H1 (cell line): ENCODE data around the gene INPP5A. TPM values are rescaled to one million over a fixed set of nuclear protein-coding genes. Genes with fewer than 3 reads are reported as not detected.
A peak's percentile ranks its signal among the peaks of the same experiment; 100 is the strongest.

ENCODE experiments used
- CTCF ChIA-PET: fragments of 300-600 bp; sonication (Branson Sonifier 250); formaldehyde crosslinking; loops from one replicate; lab custom pipeline; 2021; ENCODE audit not compliant: partially characterized antibody; lab: Charles Lee
- POLR2A ChIA-PET: fragments of 300-600 bp; sonication (Branson Sonifier 250); formaldehyde crosslinking; loops from one replicate; lab custom pipeline; 2021; ENCODE audit warnings: inconsistent platforms; ENCODE audit not compliant: partially characterized antibody; lab: Charles Lee
- DNase-seq, 2 experiments: peaks; one replicate each; pipeline versions ENCODE4 v3.0.0 to v3.0.0-alpha.2; 2010 to 2022; ENCODE audit warnings: low spot score in 2 of 2, low read depth in 1 of 2, mixed read lengths in 1 of 2
- FAIRE-seq: peaks from 2 replicates; lab custom pipeline; 2011; peaks lifted over from hg19 to GRCh38; lab: Jason Lieb, UNC
- H2AFZ ChIP-seq: 2 replicates; pipeline ENCODE4 v1.8.1; 2012; ENCODE audit warnings: low read length, inconsistent platforms
- H2AK5ac ChIP-seq: 2 replicates; pipeline ENCODE4 v1.6.1; 2013; ENCODE audit warnings: low read depth, low read length
- H2BK120ac ChIP-seq: replicated peaks from 2 replicates; pipeline ENCODE3; 2013; ENCODE audit warnings: low read depth, low read length, inconsistent platforms
- H2BK12ac ChIP-seq: 2 replicates; pipeline ENCODE4 v1.6.1; 2013; ENCODE audit warnings: low read depth, low read length
- H2BK15ac ChIP-seq: 2 replicates; pipeline ENCODE4 v1.6.1; 2013; ENCODE audit warnings: low read length
- H2BK20ac ChIP-seq: 2 replicates; pipeline ENCODE4 v1.6.1; 2013; ENCODE audit warnings: low read length
- H2BK5ac ChIP-seq: 2 replicates; pipeline ENCODE4 v1.6.1; 2013; ENCODE audit warnings: low read depth, low read length
- H3K14ac ChIP-seq: 2 replicates; pipeline ENCODE4 v1.6.1; 2013; ENCODE audit warnings: inconsistent platforms; ENCODE audit not compliant: insufficient read length
- H3K18ac ChIP-seq: 2 replicates; pipeline ENCODE4 v1.6.1; 2013; ENCODE audit warnings: low read length; ENCODE audit errors: extremely low read depth
- H3K23ac ChIP-seq: 2 replicates; pipeline ENCODE4 v1.6.1; 2013; ENCODE audit warnings: inconsistent platforms; ENCODE audit not compliant: insufficient read length
- H3K23me2 ChIP-seq: 2 replicates; pipeline ENCODE4 v1.6.1; 2013; ENCODE audit warnings: low read depth, low read length
- H3K27ac ChIP-seq: 2 replicates; pipeline ENCODE4 v1.6.1; 2011; ENCODE audit warnings: low read depth, low read length, inconsistent platforms
- H3K27me3 ChIP-seq, 4 experiments: replicated peaks in 1 of 4; 1 replicate in 1 of 4; 2 replicates in 3 of 4; pipeline versions ENCODE4 v1.6.1 to v1.8.1; 2011 to 2013; ENCODE audit warnings: low read length in 3 of 4, mild to moderate bottlenecking in 3 of 4, inconsistent platforms in 2 of 4, mixed read lengths in 2 of 4, moderate library complexity in 1 of 4; ENCODE audit not compliant: control insufficient read depth in 3 of 4, insufficient read depth in 3 of 4; ENCODE audit errors: extremely low read depth in 1 of 4
- H3K36me3 ChIP-seq, 4 experiments: 2 replicates each; pipeline versions ENCODE4 v1.6.1 to v1.8.1; 2011 to 2013; ENCODE audit warnings: mild to moderate bottlenecking in 4 of 4, low read length in 3 of 4, moderate library complexity in 2 of 4, control low read depth in 1 of 4, inconsistent platforms in 1 of 4; ENCODE audit not compliant: insufficient read depth in 4 of 4, control insufficient read depth in 2 of 4
- H3K4ac ChIP-seq: replicated peaks from 2 replicates; pipeline ENCODE3; 2013; ENCODE audit warnings: low read length, low read depth, mixed read lengths, inconsistent platforms; ENCODE audit not compliant: insufficient read length
- H3K4me1 ChIP-seq, 4 experiments: replicated peaks in 1 of 4; 1 replicate in 1 of 4; 2 replicates in 3 of 4; pipeline versions ENCODE4 v1.6.1 to v1.8.1; 2011 to 2013; ENCODE audit warnings: low read length in 3 of 4, inconsistent platforms in 2 of 4, mixed read lengths in 1 of 4; ENCODE audit not compliant: insufficient read depth in 4 of 4, control insufficient read depth in 3 of 4
- H3K4me2 ChIP-seq, 2 experiments: 2 replicates each; pipeline versions ENCODE4 v1.6.1 to v1.8.1; 2011 to 2013; ENCODE audit warnings: low read depth in 2 of 2, low read length in 2 of 2, control low read depth in 1 of 2, inconsistent platforms in 1 of 2, mild to moderate bottlenecking in 1 of 2; ENCODE audit not compliant: insufficient read depth in 1 of 2
- H3K4me3 ChIP-seq, 4 experiments: fragments of 200-600, 300-600 bp in 1 of 4; sonication (generic), shearing (Covaris generic), sonication (Bioruptor Twin) in 1 of 4; 2 replicates each; pipeline versions ENCODE4 v1.5.1 to v1.8.1; 2011 to 2016; ENCODE audit warnings: low read length in 4 of 4, low read depth in 3 of 4, control low read depth in 2 of 4, inconsistent platforms in 2 of 4, mild to moderate bottlenecking in 2 of 4, mixed read lengths in 1 of 4, moderate library complexity in 1 of 4; ENCODE audit not compliant: insufficient read depth in 2 of 4; ENCODE audit errors: extremely low read depth in 1 of 4
- H3K56ac ChIP-seq: replicated peaks from 2 replicates; pipeline ENCODE3; 2013; ENCODE audit warnings: low read depth, mild to moderate bottlenecking, mixed read lengths, low read length, inconsistent platforms; ENCODE audit not compliant: insufficient read length
- H3K79me1 ChIP-seq: 2 replicates; pipeline ENCODE4 v1.6.1; 2013; ENCODE audit warnings: low read depth, low read length, control low read depth
- H3K79me2 ChIP-seq, 2 experiments: 2 replicates each; pipeline versions ENCODE4 v1.6.1 to v1.8.1; 2012 to 2013; ENCODE audit warnings: low read length in 2 of 2, mild to moderate bottlenecking in 2 of 2, inconsistent platforms in 1 of 2; ENCODE audit not compliant: insufficient read depth in 2 of 2, control insufficient read depth in 1 of 2
- H3K9ac ChIP-seq, 4 experiments: replicated peaks in 1 of 4; 1 replicate in 1 of 4; 2 replicates in 3 of 4; pipeline versions ENCODE4 v1.6.1 to v1.8.1; 2011 to 2013; ENCODE audit warnings: low read depth in 3 of 4, low read length in 3 of 4, control low read depth in 2 of 4, mild to moderate bottlenecking in 2 of 4, moderate library complexity in 2 of 4, inconsistent platforms in 1 of 4; ENCODE audit errors: extremely low read depth in 1 of 4
- H3K9me3 ChIP-seq, 2 experiments: 2 replicates each; pipeline versions ENCODE4 v1.6.1 to v1.8.1; 2012 to 2013; ENCODE audit warnings: mild to moderate bottlenecking in 2 of 2, moderate library complexity in 2 of 2, control low read depth in 1 of 2, inconsistent platforms in 1 of 2, low read depth in 1 of 2, low read length in 1 of 2, mixed read lengths in 1 of 2; ENCODE audit not compliant: insufficient read depth in 2 of 2
- H4K20me1 ChIP-seq, 2 experiments: replicated peaks in 1 of 2; 2 replicates each; pipeline versions ENCODE3 to v1.8.1; 2011 to 2013; ENCODE audit warnings: inconsistent platforms in 2 of 2, low read length in 2 of 2, mild to moderate bottlenecking in 1 of 2; ENCODE audit not compliant: insufficient read depth in 2 of 2, control insufficient read depth in 1 of 2
- H4K5ac ChIP-seq: 2 replicates; pipeline ENCODE4 v1.6.1; 2013; ENCODE audit warnings: low read length, low read depth, mixed read lengths, inconsistent platforms; ENCODE audit not compliant: insufficient read length
- H4K8ac ChIP-seq: 2 replicates; pipeline ENCODE4 v1.8.0; 2013; ENCODE audit warnings: mild to moderate bottlenecking, moderate library complexity, low read length, inconsistent platforms; ENCODE audit not compliant: insufficient read depth; ENCODE audit errors: extremely low read depth
- H4K91ac ChIP-seq: replicated peaks from 2 replicates; pipeline ENCODE3; 2013; ENCODE audit warnings: low read length, mixed read lengths, inconsistent platforms; ENCODE audit not compliant: insufficient read length
- BACH1 ChIP-seq: IDR thresholded peaks from 2 replicates; pipeline ENCODE4 v1.6.1; 2012; ENCODE audit warnings: low read length, improper control_type of control experiment
- CEBPB ChIP-seq: IDR thresholded peaks from 2 replicates; pipeline ENCODE4 v1.6.1; 2012; ENCODE audit warnings: low read depth, low read length
- HDAC2 ChIP-seq, 2 experiments: fragments of 300-600 bp in 1 of 2; sonication (generic) in 1 of 2; IDR thresholded peaks; 2 replicates each; pipeline ENCODE4 v1.6.1; 2011 to 2012; ENCODE audit warnings: low read depth in 2 of 2, low read length in 2 of 2, mild to moderate bottlenecking in 2 of 2, moderate library complexity in 2 of 2, borderline replicate concordance in 1 of 2, inconsistent platforms in 1 of 2
- JUND ChIP-seq: IDR thresholded peaks from 2 replicates; pipeline ENCODE4 v1.6.1; 2011; ENCODE audit warnings: mild to moderate bottlenecking, improper control_type of control experiment, low read length
- KDM4A ChIP-seq: IDR thresholded peaks from one replicate; pipeline ENCODE4 v1.7.1; 2012; ENCODE audit warnings: low read depth, mild to moderate bottlenecking, moderate library complexity, low read length, inconsistent platforms; ENCODE audit not compliant: severe bottlenecking
- MAFK ChIP-seq: IDR thresholded peaks from 2 replicates; pipeline ENCODE4 v1.6.1; 2012; ENCODE audit warnings: low read depth, mild to moderate bottlenecking, improper control_type of control experiment, low read length
- NRF1 ChIP-seq: IDR thresholded peaks from 2 replicates; pipeline ENCODE4 v1.6.1; 2011; ENCODE audit warnings: mild to moderate bottlenecking, low read depth, low read length, improper control_type of control experiment
- PHF8 ChIP-seq: fragments of 200-600 bp; sonication (generic); conservative IDR thresholded peaks from 2 replicates; pipeline ENCODE4 v1.7.1; 2012; ENCODE audit warnings: low read depth, mild to moderate bottlenecking, inconsistent platforms, low read length, moderate library complexity
- RBBP5 ChIP-seq: IDR thresholded peaks from 2 replicates; pipeline ENCODE4 v1.7.1; 2012; ENCODE audit warnings: low read depth, mild to moderate bottlenecking, inconsistent platforms, low read length, moderate library complexity, borderline replicate concordance
- RXRA ChIP-seq: IDR thresholded peaks from 2 replicates; pipeline ENCODE4 v1.6.1; 2011; ENCODE audit warnings: low read depth, mild to moderate bottlenecking, low read length, moderate library complexity; ENCODE audit not compliant: insufficient read depth
- SIX5 ChIP-seq: IDR thresholded peaks from 2 replicates; pipeline ENCODE4 v1.6.1; 2011; ENCODE audit warnings: mild to moderate bottlenecking, low read depth, low read length
- SUZ12 ChIP-seq: fragments of 200-600 bp; sonication (generic); IDR thresholded peaks from 2 replicates; pipeline ENCODE4 v1.6.1; 2012; ENCODE audit warnings: mild to moderate bottlenecking, inconsistent platforms, low read length, moderate library complexity, mixed read lengths
- ZNF274 ChIP-seq: IDR thresholded peaks from 2 replicates; pipeline ENCODE4 v1.7.0; 2012; ENCODE audit warnings: low read length, borderline replicate concordance; ENCODE audit errors: extremely low read depth
- WGBS, 2 experiments: shearing (Covaris generic) in 1 of 2; methylation state at CpG; one replicate each; pipeline versions ENCODE4 v1.1.6 to v1.1.7; 2013 to 2015; ENCODE audit warnings: low lambda C conversion rate in 2 of 2, mixed read lengths in 2 of 2, inconsistent platforms in 1 of 2, low coverage in 1 of 2, missing lambda C conversion rate in 1 of 2; ENCODE audit not compliant: insufficient replicate concordance in 2 of 2, insufficient coverage in 1 of 2, insufficient read length in 1 of 2; ENCODE audit errors: extremely low coverage in 1 of 2, missing lambda C conversion rate in 1 of 2; 5-methylcytosine and 5-hydroxymethylcytosine counted together
- polyA plus RNA-seq, 7 experiments: library from polyadenylated mRNA; depleted of rRNA in 3 of 7; stranded (reverse) in 5 of 7; unstranded in 2 of 7; fragments of >200 nt in 5 of 7; fragments of 200-250 nt in 2 of 7; gene quantifications; 1 replicate in 5 of 7; 2 replicates in 1 of 7; 4 replicates in 1 of 7; pipeline versions ENCODE4 v1.2.1 to v1.2.3, GENCODE V29; 2011 to 2013; ENCODE audit warnings: missing spikeins in 2 of 7, mixed read lengths in 2 of 7
- total RNA-seq: library from RNA; stranded (reverse); fragmentation: NEBNext Ultra II Directional; extraction: Animal tissue kit (Norgen Biotek cat#: 25700); gene quantifications from 2 replicates; pipeline ENCODE4 v1.2.1, GENCODE V29; 2021

Gene INPP5A
- total and polyA plus RNA-seq, 2 of the 8 experiments (the other 6 are each of a cell fraction or from before 2014, with no cell fraction given) = 19.7 to 27.5 TPM

DNA sequence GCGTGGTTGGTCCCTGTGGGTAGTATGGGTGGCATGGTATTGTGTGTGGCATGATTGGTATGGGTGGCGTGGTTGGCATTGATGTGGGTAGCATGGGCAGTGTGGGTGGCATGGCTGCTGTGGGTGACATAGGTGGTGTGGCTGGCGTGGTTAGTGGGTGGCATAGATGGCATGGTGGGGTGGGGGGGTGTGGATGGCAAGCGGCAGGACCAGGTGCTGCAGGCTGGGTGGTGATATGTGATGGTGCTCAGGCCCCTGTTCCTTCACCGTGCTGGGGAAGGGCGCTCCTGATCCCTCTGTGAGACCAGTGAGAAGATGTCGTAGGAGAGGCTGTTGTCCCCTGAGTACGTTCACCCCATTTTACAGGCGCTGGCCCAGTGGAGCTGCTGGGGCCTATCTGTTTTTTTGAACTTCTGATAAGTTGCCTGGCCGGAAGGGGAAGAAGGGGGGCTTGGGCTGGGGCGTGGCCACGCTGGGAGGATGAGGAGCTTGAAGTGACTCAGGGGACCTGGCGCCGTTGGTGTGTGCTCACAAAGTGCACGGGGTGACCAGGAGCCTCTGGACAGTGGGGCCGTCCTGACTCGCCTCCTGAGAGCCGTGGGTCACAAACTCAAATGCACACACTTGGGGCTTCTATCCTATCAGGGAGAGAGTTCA is 17.5 kb downstream of the INPP5A start:
- Histone ChIP-seq H3K4ac (no peak overlapping the region), H2AK5ac (peak overlapping the region; percentile 53; the same call in 1 of the 2 replicates), H3K4me1 (no peaks in the 10 kb centered on the region; a peak in 1 of 7 replicates), H2BK20ac (no peak overlapping the region), H3K27ac (no peak overlapping the region), H3K4me3 (no peak overlapping the region), H3K79me2 (peaks cover 3 to 30% of the 10 kb centered on the region in 2 experiments), H2BK120ac (no peak overlapping the region), H3K14ac (no peak overlapping the region), H3K4me2 (no peak overlapping the region), H3K9me3 (no peaks in the 10 kb centered on the region), H2BK12ac (no peak overlapping the region), H4K5ac (no peak overlapping the region), H2BK5ac (no peak overlapping the region), H2AFZ (no peak overlapping the region), H4K20me1 (peaks cover 4 to 29% of the 10 kb centered on the region in 2 experiments), H3K56ac (no peak overlapping the region), H3K18ac (no peak overlapping the region), H3K23ac (no peak overlapping the region), H3K36me3 (no peaks in the 10 kb centered on the region), H3K23me2 (peaks cover 1% of the 10 kb centered on the region; the same call in 1 of the 2 replicates), H3K79me1 (peaks cover 17% of the 10 kb centered on the region), H3K9ac (no peak overlapping the region), H4K91ac (no peak overlapping the region), H4K8ac (no peak overlapping the region), H2BK15ac (peak overlapping the region; percentile 72; the same call in 1 of the 2 replicates), H3K27me3 (no peaks in the 10 kb centered on the region; a peak in 1 of 7 replicates)
- DNase-seq (no peak), FAIRE-seq (no peak)
- ChIA-PET POLR2A (no interaction called here), CTCF (interaction anchor here (0.9 kb wide), 1 partner anchor 16 kb away, joined by 4 read pairs; no protein-coding TSS in a partner anchor)
- 91% methylated on average over 14 of the region's 18 CpGs; no CpG with 5 or more reads in 1 of the 2 experiments for WGBS, 2 experiments
- no peak for TF ChIP-seq KDM4A
- TF ChIP-seq PHF8 = no peak
- TF ChIP-seq MAFK = no peak
- TF ChIP-seq SIX5 = no peak
- TF ChIP-seq HDAC2 (IDR thresholded peaks at IDR 0.05; ENCODE audit: borderline replicate concordance in 1 of 2, low read depth in 2 of 2, low read length in 2 of 2) = no peak
- no peak for TF ChIP-seq CEBPB
- TF ChIP-seq NRF1 = no peak
- no peak for TF ChIP-seq RBBP5
- TF ChIP-seq SUZ12 = no peak
- TF ChIP-seq BACH1 = no peak
- no peak for TF ChIP-seq JUND
- no peak for TF ChIP-seq RXRA
- TF ChIP-seq ZNF274 = no peak
